IMR-90 (cell line): Measurements from ENCODE around the gene VPS26C.

ENCODE experiments used
- CTCF ChIP-seq: conservative IDR thresholded peaks from 2 replicates; pipeline ENCODE4 v1.5.1; 2012; ENCODE audit warnings: mild to moderate bottlenecking, low read depth, low read length, improper control_type of control experiment
- POLR2A ChIP-seq: IDR thresholded peaks from 2 replicates; pipeline ENCODE4 v1.6.1; 2012; ENCODE audit warnings: mild to moderate bottlenecking, low read depth, low read length
- TF ChIP-seq, protein P1 (sequence below): fragments of 150-350 bp; IDR thresholded peaks from 2 replicates; pipeline ENCODE4 v1.6.1; 2016; ENCODE audit warnings: low read depth, mild to moderate bottlenecking, low read length, moderate library complexity, borderline replicate concordance

DNA sequence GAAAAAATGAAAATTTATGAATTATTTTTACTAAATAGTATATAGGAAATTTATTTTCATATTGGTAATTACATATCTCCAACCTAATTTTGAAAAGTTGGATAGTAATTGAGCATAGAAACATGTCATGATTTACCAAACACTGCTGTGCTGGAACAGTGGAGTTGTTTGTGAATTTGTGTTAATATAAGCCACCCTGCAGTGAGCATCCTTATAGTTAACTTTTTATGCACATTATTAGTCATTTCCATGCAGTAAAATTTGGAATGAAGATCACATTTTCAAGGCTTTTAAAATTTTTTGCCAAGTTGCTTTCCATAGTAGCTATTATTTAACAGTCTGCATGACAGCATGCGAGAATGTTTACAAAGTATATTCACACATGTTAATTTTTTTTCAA, 78.3 kb downstream of the VPS26C start:
- TF ChIP-seq POLR2A = no peak
- TF ChIP-seq, protein P1, sequence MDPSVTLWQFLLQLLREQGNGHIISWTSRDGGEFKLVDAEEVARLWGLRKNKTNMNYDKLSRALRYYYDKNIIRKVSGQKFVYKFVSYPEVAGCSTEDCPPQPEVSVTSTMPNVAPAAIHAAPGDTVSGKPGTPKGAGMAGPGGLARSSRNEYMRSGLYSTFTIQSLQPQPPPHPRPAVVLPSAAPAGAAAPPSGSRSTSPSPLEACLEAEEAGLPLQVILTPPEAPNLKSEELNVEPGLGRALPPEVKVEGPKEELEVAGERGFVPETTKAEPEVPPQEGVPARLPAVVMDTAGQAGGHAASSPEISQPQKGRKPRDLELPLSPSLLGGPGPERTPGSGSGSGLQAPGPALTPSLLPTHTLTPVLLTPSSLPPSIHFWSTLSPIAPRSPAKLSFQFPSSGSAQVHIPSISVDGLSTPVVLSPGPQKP = no peak
- TF ChIP-seq CTCF = no peak
